ENCODE measurements around the gene EPAS1. TPM values are rescaled to one million over a fixed set of nuclear protein-coding genes. Genes with fewer than 3 reads are reported as not detected.
A peak's percentile ranks its signal among the peaks of the same experiment; 100 is the strongest.

EPAS1 gene
- total and polyA plus RNA-seq, 5 donors: 149 to 340 (median 246) TPM

DNA sequence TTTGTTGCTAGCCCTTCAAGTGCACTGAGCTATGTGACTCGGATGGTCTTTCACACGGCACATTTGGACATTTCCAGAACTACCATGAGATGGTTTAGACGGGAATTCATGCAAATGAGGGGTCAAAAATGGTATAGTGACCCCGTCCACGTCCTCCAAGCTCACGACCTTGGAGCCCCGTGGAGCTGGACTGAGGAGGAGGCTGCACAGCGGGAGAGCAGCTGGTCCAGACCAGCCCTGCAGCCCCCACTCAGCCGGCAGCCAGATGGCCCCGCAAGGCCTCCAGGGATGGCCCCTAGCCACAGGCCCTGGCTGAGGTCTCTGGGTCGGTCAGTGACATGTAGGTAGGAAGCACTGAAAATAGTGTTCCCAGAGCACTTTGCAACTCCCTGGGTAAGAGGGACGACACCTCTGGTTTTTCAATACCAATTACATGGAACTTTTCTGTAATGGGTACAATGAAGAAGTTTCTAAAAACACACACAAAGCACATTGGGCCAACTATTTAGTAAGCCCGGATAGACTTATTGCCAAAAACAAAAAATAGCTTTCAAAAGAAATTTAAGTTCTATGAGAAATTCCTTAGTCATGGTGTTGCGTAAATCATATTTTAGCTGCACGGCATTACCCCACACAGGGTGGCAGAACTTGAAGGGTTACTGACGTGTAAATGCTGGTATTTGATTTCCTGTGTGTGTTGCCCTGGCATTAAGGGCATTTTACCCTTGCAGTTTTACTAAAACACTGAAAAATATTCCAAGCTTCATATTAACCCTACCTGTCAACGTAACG is 88.8 kb downstream of the EPAS1 start:
- WGBS: 70% methylated on average over 18 of the region's 18 CpGs
- intact Hi-C loops (cut with DNase I): loop anchor here in 1 of 4 donors (10.0 kb wide), 1 partner anchor 391 kb away; no protein-coding TSS in a partner anchor
- no peak overlapping the region for H3K27ac ChIP-seq (ENCODE audit: low read length)
- peaks cover 2% of the 10 kb centered on the region for H3K4me1 ChIP-seq (ENCODE audit: control insufficient read depth, insufficient read depth, low read length)
- no peak overlapping the region for H3K4me3 ChIP-seq (ENCODE audit: low read length)
- H3K9me3 ChIP-seq (ENCODE audit: control insufficient read depth, low read length): no peaks in the 10 kb centered on the region
- DNase-seq: no peak
- H3K27me3 ChIP-seq (ENCODE audit: control insufficient read depth, insufficient read depth): no peaks in the 10 kb centered on the region
- peak in 1 of 2 donors; percentile 3 for ATAC-seq

- 89% methylated on average over 5 of the region's 5 CpGs for WGBS
- ATAC-seq (no peak), DNase-seq (no peak)
- H3K4me1 ChIP-seq (ENCODE audit: control insufficient read depth, insufficient read depth, low read length): peaks cover 2% of the 10 kb centered on the region
- no peaks in the 10 kb centered on the region for H3K9me3 ChIP-seq (ENCODE audit: control insufficient read depth, low read length)
- no peak overlapping the region for H3K27ac ChIP-seq (ENCODE audit: low read length)
- intact Hi-C loops (cut with DNase I): loop anchor here in 1 of 4 donors (10.0 kb wide), 1 partner anchor 392 kb away; no protein-coding TSS in a partner anchor
- no peak overlapping the region for H3K4me3 ChIP-seq (ENCODE audit: low read length)
- no peaks in the 10 kb centered on the region for H3K27me3 ChIP-seq (ENCODE audit: control insufficient read depth, insufficient read depth)
Measured at GRCh38 chr2:46386763-46387162, 89.6 kb downstream of the EPAS1 start.

DNA sequence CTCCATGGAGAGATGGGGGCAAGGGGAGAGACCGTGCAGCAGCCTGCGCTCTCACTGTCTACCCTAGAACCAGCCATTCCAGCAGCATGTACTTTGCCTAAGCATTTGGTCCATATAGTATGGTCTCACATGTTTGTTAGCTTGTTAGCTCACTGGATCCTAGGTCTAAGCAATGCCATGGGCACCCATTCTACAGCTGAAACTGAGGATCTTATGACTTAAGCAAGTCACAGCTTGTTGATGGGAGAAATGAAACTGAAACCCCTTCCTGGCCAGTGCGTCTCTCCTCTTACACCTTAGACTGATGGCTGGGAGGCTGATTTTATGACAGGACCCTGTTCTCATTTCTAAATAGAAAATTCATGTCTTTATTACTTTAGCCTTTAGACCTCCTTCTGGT is 90.1 kb downstream of the EPAS1 start:
- ATAC-seq: no peak
- H3K4me1 ChIP-seq (ENCODE audit: control insufficient read depth, insufficient read depth, low read length): peaks cover 2% of the 10 kb centered on the region
- no peaks in the 10 kb centered on the region for H3K9me3 ChIP-seq (ENCODE audit: control insufficient read depth, low read length)
- intact Hi-C loops (cut with DNase I): loop anchor here in 1 of 4 donors (10.0 kb wide), 1 partner anchor 392 kb away; no protein-coding TSS in a partner anchor
- H3K27me3 ChIP-seq (ENCODE audit: control insufficient read depth, insufficient read depth): no peaks in the 10 kb centered on the region
- H3K27ac ChIP-seq (ENCODE audit: low read length): no peak overlapping the region
- no peak for DNase-seq
- no peak overlapping the region for H3K4me3 ChIP-seq (ENCODE audit: low read length)
- 96% methylated on average over 3 of the region's 3 CpGs for WGBS

DNA sequence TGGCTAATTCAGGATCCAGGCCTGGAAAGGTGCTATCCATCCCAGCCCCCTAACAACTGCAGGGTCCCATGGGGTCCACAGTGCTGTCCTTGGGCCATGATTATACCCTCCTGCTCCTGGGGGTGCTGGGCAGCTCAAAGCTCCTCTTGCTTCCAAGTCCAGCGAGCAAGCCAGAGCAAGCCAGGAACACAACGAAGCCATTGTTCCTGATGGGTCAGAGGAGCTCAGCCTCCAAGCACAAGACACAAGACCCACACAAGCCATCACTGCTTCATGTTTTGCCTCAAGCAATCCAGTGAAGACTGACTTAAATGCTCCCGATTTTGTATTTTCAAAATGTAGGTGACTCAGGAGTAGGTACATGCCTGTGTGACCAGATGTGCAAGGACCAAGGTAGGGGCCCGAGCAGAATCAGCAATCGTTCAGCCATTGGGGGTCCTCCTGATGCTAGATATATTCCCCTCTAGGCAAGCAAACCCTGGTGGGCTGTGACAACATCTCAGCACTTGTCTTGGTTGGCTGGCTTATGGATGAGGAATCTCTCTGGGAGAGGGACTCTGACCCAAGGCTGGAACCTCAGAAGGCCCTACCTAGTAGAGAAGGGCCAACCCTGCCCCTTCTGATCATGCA is 90.8 kb downstream of the EPAS1 start:
- no peaks in the 10 kb centered on the region for H3K9me3 ChIP-seq (ENCODE audit: control insufficient read depth, low read length)
- H3K4me3 ChIP-seq (ENCODE audit: low read length): no peak overlapping the region
- H3K4me1 ChIP-seq (ENCODE audit: control insufficient read depth, insufficient read depth, low read length): peaks cover 2% of the 10 kb centered on the region
- H3K27me3 ChIP-seq (ENCODE audit: control insufficient read depth, insufficient read depth): no peaks in the 10 kb centered on the region
- intact Hi-C loops (cut with DNase I): loop anchor here in 1 of 4 donors (10.0 kb wide), 1 partner anchor 393 kb away; no protein-coding TSS in a partner anchor
- WGBS: 86% methylated on average over 5 of the region's 5 CpGs
- DNase-seq: no peak
- peak overlapping the region; percentile 42 for H3K27ac ChIP-seq (ENCODE audit: low read length)
- ATAC-seq: peak in 1 of 2 donors; percentile 40

GRCh38 chr2:46388881-46389280 is 91.7 kb downstream of the EPAS1 start:
- H3K27ac ChIP-seq (ENCODE audit: low read length): peak overlapping the region; percentile 61
- WGBS: 65% methylated on average over 5 of the region's 5 CpGs
- no peaks in the 10 kb centered on the region for H3K9me3 ChIP-seq (ENCODE audit: control insufficient read depth, low read length)
- no peaks in the 10 kb centered on the region for H3K27me3 ChIP-seq (ENCODE audit: control insufficient read depth, insufficient read depth)
- H3K4me3 ChIP-seq (ENCODE audit: low read length): no peak overlapping the region
- H3K4me1 ChIP-seq (ENCODE audit: control insufficient read depth, insufficient read depth, low read length): peaks cover 2% of the 10 kb centered on the region
- intact Hi-C loops (cut with DNase I): loop anchor here in 1 of 4 donors (10.0 kb wide), 1 partner anchor 394 kb away; no protein-coding TSS in a partner anchor
- DNase-seq: peak; percentile 68 to 80 (median 78)
- peak; percentile 62 to 70 for ATAC-seq

DNA sequence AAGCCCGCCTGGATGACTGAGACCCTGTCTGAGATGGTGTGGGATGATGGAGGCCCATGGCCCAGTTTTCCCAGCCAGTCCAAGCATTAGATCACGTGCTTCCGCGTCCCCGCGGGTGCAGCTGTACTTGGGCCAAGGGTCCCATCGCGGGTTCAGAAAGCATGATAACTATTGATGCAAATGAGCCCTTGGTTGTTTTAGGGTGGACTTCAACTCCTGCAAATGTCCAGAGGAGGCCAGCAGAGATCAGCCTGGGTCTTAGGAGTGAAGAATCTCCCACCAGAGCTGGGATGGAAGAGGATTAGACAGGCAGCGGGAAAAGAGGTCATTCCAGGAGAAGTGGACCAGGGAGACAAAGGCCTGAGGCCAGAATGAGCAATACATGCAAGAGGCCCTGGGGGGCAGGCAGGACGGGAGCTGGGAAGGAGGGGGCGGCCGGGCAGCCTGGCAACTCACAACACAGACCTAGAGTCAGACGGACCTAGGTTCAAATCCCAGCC is 92.3 kb downstream of the EPAS1 start:
- peak; percentile 68 to 86 (median 75) for DNase-seq
- Histone ChIP-seq H3K27ac (ENCODE audit: low read length) (peak overlapping the region; percentile 61), H3K27me3 (ENCODE audit: control insufficient read depth, insufficient read depth) (no peaks in the 10 kb centered on the region), H3K9me3 (ENCODE audit: control insufficient read depth, low read length) (no peaks in the 10 kb centered on the region), H3K4me3 (ENCODE audit: low read length) (no peak overlapping the region), H3K4me1 (ENCODE audit: control insufficient read depth, insufficient read depth, low read length) (peaks cover 2% of the 10 kb centered on the region)
- WGBS: 62% methylated on average over 13 of the region's 13 CpGs
- intact Hi-C loops (cut with DNase I): loop anchor here in 1 of 4 donors (10.0 kb wide), 1 partner anchor 395 kb away; no protein-coding TSS in a partner anchor
- peak; percentile 32 to 47 for ATAC-seq

GRCh38 chr2:46390036-46390435 is 92.8 kb downstream of the EPAS1 start:
- no peaks in the 10 kb centered on the region for H3K9me3 ChIP-seq (ENCODE audit: control insufficient read depth, low read length)
- H3K27me3 ChIP-seq (ENCODE audit: control insufficient read depth, insufficient read depth): no peaks in the 10 kb centered on the region
- peaks cover 2% of the 10 kb centered on the region for H3K4me1 ChIP-seq (ENCODE audit: control insufficient read depth, insufficient read depth, low read length)
- DNase-seq: no peak
- WGBS: 90% methylated on average over 3 of the region's 3 CpGs
- H3K27ac ChIP-seq (ENCODE audit: low read length): no peak overlapping the region
- no peak for ATAC-seq
- no peak overlapping the region for H3K4me3 ChIP-seq (ENCODE audit: low read length)
- intact Hi-C loops (cut with DNase I): no loop called here

- no peaks in the 10 kb centered on the region for H3K9me3 ChIP-seq (ENCODE audit: control insufficient read depth, low read length)
- WGBS: 93% methylated on average over 7 of the region's 7 CpGs
- H3K4me3 ChIP-seq (ENCODE audit: low read length): no peak overlapping the region
- intact Hi-C loops (cut with DNase I): no loop called here
- peaks cover 2% of the 10 kb centered on the region for H3K4me1 ChIP-seq (ENCODE audit: control insufficient read depth, insufficient read depth, low read length)
- H3K27me3 ChIP-seq (ENCODE audit: control insufficient read depth, insufficient read depth): no peaks in the 10 kb centered on the region
- DNase-seq (no peak), ATAC-seq (no peak)
- H3K27ac ChIP-seq (ENCODE audit: low read length): no peak overlapping the region
Measured at GRCh38 chr2:46390901-46391395, 93.7 kb downstream of the EPAS1 start.

GRCh38 chr2:46392561-46393346 is 95.5 kb downstream of the EPAS1 start:
- ATAC-seq: no peak
- no peaks in the 10 kb centered on the region for H3K27me3 ChIP-seq (ENCODE audit: control insufficient read depth, insufficient read depth)
- intact Hi-C loops (cut with DNase I): no loop called here
- H3K4me1 ChIP-seq (ENCODE audit: control insufficient read depth, insufficient read depth, low read length): peaks cover 2% of the 10 kb centered on the region
- H3K4me3 ChIP-seq (ENCODE audit: low read length): no peak overlapping the region
- no peak for DNase-seq
- 82% methylated on average over 12 of the region's 12 CpGs for WGBS
- no peaks in the 10 kb centered on the region for H3K9me3 ChIP-seq (ENCODE audit: control insufficient read depth, low read length)
- H3K27ac ChIP-seq (ENCODE audit: low read length): no peak overlapping the region

GRCh38 chr2:46393347-46393820 is 96.2 kb downstream of the EPAS1 start:
- intact Hi-C loops (cut with DNase I): no loop called here
- WGBS: 89% methylated on average over 12 of the region's 12 CpGs
- Histone ChIP-seq H3K4me3 (ENCODE audit: low read length) (no peak overlapping the region), H3K9me3 (ENCODE audit: control insufficient read depth, low read length) (no peaks in the 10 kb centered on the region), H3K27me3 (ENCODE audit: control insufficient read depth, insufficient read depth) (no peaks in the 10 kb centered on the region), H3K4me1 (ENCODE audit: control insufficient read depth, insufficient read depth, low read length) (peaks cover 2% of the 10 kb centered on the region), H3K27ac (ENCODE audit: low read length) (no peak overlapping the region)
- ATAC-seq: no peak
- no peak for DNase-seq
